Stimulated activated naive CD8-positive, alpha-beta T cell treated with anti-CD3 and anti-CD28 coated beads, Interleukin-15, Interleukin-2, amounts not matched to agents 100 ng/mL and 50 ng/mL, for 24 hours (primary cell): ENCODE data around the gene SPATA32.
"Not testable (repeated sequence)": the region's sequence is repeated elsewhere in the genome, so short reads cannot be mapped to it uniquely, and the experiment has no call there.

Experiments
- H3K27ac Mint-ChIP-seq: one replicate; pipeline ENCODE4 v1.8.0; 2021; ENCODE audit warnings: mild to moderate bottlenecking, mixed read lengths
- H3K27me3 Mint-ChIP-seq: one replicate; pipeline ENCODE4 v1.8.0; 2021; ENCODE audit warnings: mixed read lengths
- H3K36me3 Mint-ChIP-seq: one replicate; pipeline ENCODE4 v1.8.0; 2021; ENCODE audit warnings: low read depth, mixed read lengths
- H3K4me1 Mint-ChIP-seq: one replicate; pipeline ENCODE4 v1.8.0; 2021; ENCODE audit warnings: low read depth, mixed read lengths
- H3K4me3 Mint-ChIP-seq: one replicate; pipeline ENCODE4 v1.8.0; 2021; ENCODE audit warnings: mild to moderate bottlenecking, mixed read lengths
- H3K9me3 Mint-ChIP-seq: one replicate; pipeline ENCODE4 v1.8.0; 2021; ENCODE audit warnings: mixed read lengths

Gene SPATA32, protein sequence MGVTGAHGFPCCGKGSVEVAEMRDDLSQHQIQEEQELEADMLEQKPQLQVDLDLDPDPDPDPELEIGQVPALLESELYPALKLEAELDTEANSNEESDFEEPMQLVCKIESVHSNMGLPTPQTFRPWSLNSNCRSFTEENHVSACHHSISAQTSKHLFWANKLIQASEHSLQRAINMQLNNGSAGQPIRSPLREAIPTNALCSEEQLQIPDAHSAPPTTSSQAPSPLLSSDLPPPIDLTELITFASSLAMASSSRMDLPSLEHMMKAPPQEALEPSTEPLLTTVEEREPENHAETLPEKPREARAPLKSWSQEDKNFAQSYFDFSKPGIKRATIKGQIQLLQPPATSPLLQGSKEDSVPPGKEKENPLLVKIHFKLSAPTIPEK

GRCh38 chr17:45261577-45262515, at the start of gene SPATA32:
Gene SPATA32, minus strand, starts transcription at chr17:45262094. Its CDS starts 78 bp downstream, at chr17:45262016.
- no peaks in the 10 kb centered on the region for H3K9me3 Mint-ChIP-seq
- peaks cover 33% of the 10 kb centered on the region for H3K4me1 Mint-ChIP-seq
- H3K36me3 Mint-ChIP-seq: peaks cover 20% of the 10 kb centered on the region
- H3K4me3 Mint-ChIP-seq: peak within 1 kb of the TSS; percentile 74
- peak within 1 kb of the TSS; percentile 83 for H3K27ac Mint-ChIP-seq
- no peaks in the 10 kb centered on the region for H3K27me3 Mint-ChIP-seq

- Mint-ChIP-seq H3K36me3 (peaks cover 79% of the 10 kb centered on the region), H3K4me3 (peak overlapping the region; percentile 96), H3K9me3 (no peaks in the 10 kb centered on the region), H3K27ac (peak overlapping the region; percentile 99), H3K4me1 (peaks cover 87% of the 10 kb centered on the region), H3K27me3 (no peaks in the 10 kb centered on the region)
Observed at GRCh38 chr17:45311401-45311759, 49.5 kb upstream of the SPATA32 start.

DNA sequence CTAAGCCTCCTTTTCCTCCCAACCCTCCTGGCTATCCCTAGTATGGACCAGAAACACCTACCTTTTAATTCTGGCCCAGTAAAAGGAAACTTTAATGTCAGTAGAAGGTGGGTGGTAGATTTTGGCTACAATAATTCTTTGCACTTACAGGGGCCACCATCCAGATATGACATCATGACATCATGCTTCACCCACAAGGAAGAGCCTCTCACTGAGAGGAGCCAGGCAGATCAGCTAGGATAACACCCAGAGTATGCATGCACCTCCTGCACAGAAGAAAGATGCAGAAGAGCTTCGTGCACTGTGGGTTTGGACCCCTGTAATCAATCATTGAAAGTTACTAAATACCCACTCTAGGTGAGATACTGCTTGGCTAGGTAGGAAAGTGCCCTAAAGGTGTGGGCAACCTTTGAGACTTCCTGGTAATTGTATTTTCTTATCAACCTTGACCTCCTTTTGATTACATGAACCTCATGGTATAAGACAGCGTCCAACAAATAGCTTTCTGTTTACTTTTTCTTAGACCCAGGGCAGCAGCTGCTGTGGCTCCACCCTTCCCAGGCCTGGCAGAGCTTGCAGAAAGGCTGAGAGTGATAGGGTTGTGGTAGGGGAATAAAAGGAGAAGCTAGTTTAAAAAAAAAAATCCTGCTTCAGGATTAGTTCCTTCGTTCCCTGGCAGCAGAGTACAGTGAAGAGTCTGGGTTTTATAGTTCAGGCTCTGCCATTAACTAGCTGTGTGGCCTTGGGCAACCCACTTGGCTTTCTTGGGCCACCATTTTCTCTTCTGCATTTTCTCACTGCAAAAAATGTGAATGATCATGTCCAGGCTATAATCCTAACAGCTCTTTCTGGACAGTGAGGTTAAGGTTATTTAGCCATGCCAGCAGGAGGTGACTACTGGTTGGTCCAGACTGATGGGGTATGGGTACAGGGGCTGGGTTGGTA, 48.8 kb upstream of the SPATA32 start:
- Mint-ChIP-seq H3K4me3 (peak overlapping the region; percentile 96), H3K4me1 (peaks cover 94% of the 10 kb centered on the region), H3K9me3 (no peaks in the 10 kb centered on the region), H3K36me3 (peaks cover 80% of the 10 kb centered on the region), H3K27me3 (no peaks in the 10 kb centered on the region), H3K27ac (peak overlapping the region; percentile 99)

- Mint-ChIP-seq H3K36me3 (peaks cover 73% of the 10 kb centered on the region), H3K4me1 (peaks cover 97% of the 10 kb centered on the region), H3K27me3 (no peaks in the 10 kb centered on the region), H3K4me3 (peak overlapping the region; percentile 23), H3K9me3 (no peaks in the 10 kb centered on the region), H3K27ac (peak overlapping the region; percentile 98)
Observed at GRCh38 chr17:45309400-45309799, 47.5 kb upstream of the SPATA32 start.

- H3K9me3 Mint-ChIP-seq: no peaks in the 10 kb centered on the region
- H3K36me3 Mint-ChIP-seq: peaks cover 74% of the 10 kb centered on the region
- H3K27ac Mint-ChIP-seq: peak overlapping the region; percentile 98
- no peak overlapping the region for H3K4me3 Mint-ChIP-seq
- no peaks in the 10 kb centered on the region for H3K27me3 Mint-ChIP-seq
- peaks cover 97% of the 10 kb centered on the region for H3K4me1 Mint-ChIP-seq
Observed at GRCh38 chr17:45308840-45309239, 46.9 kb upstream of the SPATA32 start.

DNA sequence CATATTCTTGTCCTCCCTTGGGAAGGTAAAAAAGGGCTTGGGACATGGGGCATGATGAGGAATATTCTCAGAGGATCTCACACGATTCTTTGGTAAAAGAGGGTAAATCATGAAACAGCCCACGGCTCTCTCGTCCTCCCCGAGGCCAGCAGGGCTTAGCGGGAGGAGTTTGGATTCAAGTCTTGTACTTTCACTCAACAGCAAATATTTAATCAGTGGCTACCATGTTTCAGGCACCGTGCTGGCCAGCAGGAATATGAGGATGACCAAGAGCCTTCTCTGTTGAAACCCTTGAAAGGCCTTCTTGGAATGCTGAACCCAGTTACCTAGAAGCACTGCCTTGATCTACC, 46.1 kb upstream of the SPATA32 start:
- no peaks in the 10 kb centered on the region for H3K27me3 Mint-ChIP-seq

GRCh38 chr17:45307290-45308015, 45.6 kb upstream of the SPATA32 start:
- Mint-ChIP-seq H3K9me3 (no peaks in the 10 kb centered on the region), H3K27ac (peak overlapping the region; percentile 98), H3K36me3 (peaks cover 68% of the 10 kb centered on the region), H3K27me3 (no peaks in the 10 kb centered on the region), H3K4me1 (peaks cover 96% of the 10 kb centered on the region), H3K4me3 (peak overlapping the region; percentile 65)

More for the DNA sequence above, 46.1 kb upstream of the SPATA32 start:
- H3K4me3 Mint-ChIP-seq: peak overlapping the region; percentile 65
- H3K36me3 Mint-ChIP-seq: peaks cover 67% of the 10 kb centered on the region
- H3K27ac Mint-ChIP-seq: peak overlapping the region; percentile 98
- H3K4me1 Mint-ChIP-seq: peaks cover 96% of the 10 kb centered on the region
- no peaks in the 10 kb centered on the region for H3K9me3 Mint-ChIP-seq

DNA sequence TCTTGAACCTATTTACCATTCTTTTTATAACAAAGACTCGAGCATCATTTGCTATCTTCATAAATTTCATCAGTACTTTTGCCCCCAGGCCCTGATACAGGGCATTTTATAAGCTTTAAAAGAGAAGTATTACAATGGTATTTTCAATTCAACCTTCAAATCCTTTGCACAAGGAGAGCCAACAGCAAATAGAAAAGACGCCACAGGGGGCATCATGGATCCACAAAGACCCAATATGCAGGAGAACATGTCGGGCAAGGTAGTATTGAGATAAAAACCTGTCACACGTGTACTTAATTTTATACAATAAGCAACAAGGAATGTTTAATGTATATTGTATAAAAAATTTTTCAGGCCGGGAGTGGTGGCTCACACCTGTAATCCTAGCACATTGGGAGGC, 44.7 kb upstream of the SPATA32 start:
- peaks cover 65% of the 10 kb centered on the region for H3K36me3 Mint-ChIP-seq
- peaks cover 95% of the 10 kb centered on the region for H3K4me1 Mint-ChIP-seq
- H3K9me3 Mint-ChIP-seq: no peaks in the 10 kb centered on the region
- H3K27me3 Mint-ChIP-seq: no peaks in the 10 kb centered on the region
- H3K4me3 Mint-ChIP-seq: peak overlapping the region; percentile 53
- peak overlapping the region; percentile 98 for H3K27ac Mint-ChIP-seq

DNA sequence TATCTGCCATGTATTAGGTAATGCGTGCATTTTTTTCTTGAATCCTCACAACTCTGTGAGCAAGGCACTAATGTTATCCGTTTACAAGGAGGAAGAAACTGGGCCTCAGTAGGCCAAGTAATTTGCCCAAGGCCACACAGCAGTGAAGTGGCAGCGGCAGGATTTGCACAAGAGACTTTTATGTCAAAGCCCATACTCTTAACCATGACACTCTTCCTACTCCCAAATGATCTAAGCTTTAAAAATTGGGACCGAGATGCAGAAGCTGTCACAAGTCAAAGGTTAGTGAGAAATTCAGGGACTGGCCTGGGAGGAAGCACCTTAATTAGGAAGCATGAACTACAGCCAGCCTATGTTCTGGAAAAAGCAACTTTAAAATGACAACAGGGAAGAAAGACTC, 44.2 kb upstream of the SPATA32 start:
- Mint-ChIP-seq H3K4me1 (peaks cover 95% of the 10 kb centered on the region), H3K27ac (peak overlapping the region; percentile 98), H3K9me3 (no peaks in the 10 kb centered on the region), H3K27me3 (no peaks in the 10 kb centered on the region), H3K4me3 (peak overlapping the region; percentile 53), H3K36me3 (peaks cover 60% of the 10 kb centered on the region)

- H3K9me3 Mint-ChIP-seq: no peaks in the 10 kb centered on the region
- H3K4me1 Mint-ChIP-seq: peaks cover 95% of the 10 kb centered on the region
- peak overlapping the region; percentile 98 for H3K27ac Mint-ChIP-seq
- H3K4me3 Mint-ChIP-seq: peak overlapping the region; percentile 53
- peaks cover 59% of the 10 kb centered on the region for H3K36me3 Mint-ChIP-seq
- no peaks in the 10 kb centered on the region for H3K27me3 Mint-ChIP-seq
Observed at GRCh38 chr17:45305530-45306087, 43.7 kb upstream of the SPATA32 start.

DNA sequence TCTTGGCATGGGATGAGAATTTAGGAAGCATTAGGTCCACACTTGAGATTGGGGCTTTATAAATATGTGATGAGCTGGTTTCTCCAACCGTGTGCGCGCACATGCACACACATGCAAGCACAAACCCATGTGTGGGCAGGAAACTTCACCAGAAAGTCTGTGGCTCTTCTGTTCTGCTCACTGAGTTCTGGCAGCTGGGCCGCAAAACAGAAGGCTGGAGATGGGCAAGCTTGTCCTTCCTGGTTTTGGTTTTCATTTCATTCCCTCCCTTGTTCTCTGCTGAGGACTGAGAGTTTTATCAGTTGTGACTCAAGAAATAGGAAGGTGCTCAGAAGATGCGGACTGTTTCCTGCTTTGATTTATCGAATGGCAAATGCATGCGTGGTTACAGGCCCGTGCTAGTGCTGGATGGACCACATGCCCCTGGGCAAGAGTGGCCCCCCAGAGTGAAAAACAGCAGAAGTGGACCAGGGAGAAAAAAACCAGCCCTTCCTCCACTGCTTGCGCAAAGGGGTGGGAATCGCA, 40.8 kb upstream of the SPATA32 start:
- Mint-ChIP-seq H3K27me3 (no peaks in the 10 kb centered on the region), H3K27ac (peak overlapping the region; percentile 88), H3K4me1 (peaks cover 94% of the 10 kb centered on the region), H3K9me3 (no peaks in the 10 kb centered on the region), H3K4me3 (peak overlapping the region; percentile 75), H3K36me3 (peaks cover 58% of the 10 kb centered on the region)

- not testable (repeated sequence) for H3K9me3 Mint-ChIP-seq, H3K27me3 Mint-ChIP-seq
- Mint-ChIP-seq H3K4me3 (peak overlapping the region; percentile 75), H3K4me1 (peaks cover 94% of the 10 kb centered on the region), H3K27ac (peak overlapping the region; percentile 88), H3K36me3 (peaks cover 55% of the 10 kb centered on the region)
Observed at GRCh38 chr17:45302220-45302619, 40.3 kb upstream of the SPATA32 start.

- no peaks in the 10 kb centered on the region for H3K27me3 Mint-ChIP-seq
- H3K36me3 Mint-ChIP-seq: peaks cover 58% of the 10 kb centered on the region
- no peaks in the 10 kb centered on the region for H3K9me3 Mint-ChIP-seq
- H3K4me3 Mint-ChIP-seq: no peak overlapping the region
- peaks cover 94% of the 10 kb centered on the region for H3K4me1 Mint-ChIP-seq
- peak overlapping the region; percentile 71 for H3K27ac Mint-ChIP-seq
Observed at GRCh38 chr17:45301674-45302073, 39.8 kb upstream of the SPATA32 start.
